GM23338 (cell line): ENCODE data around the gene DNAJA2. TPM values are rescaled to one million over a fixed set of nuclear protein-coding genes. Genes with fewer than 3 reads are reported as not detected.
A peak's percentile ranks its signal among the peaks of the same experiment; 100 is the strongest.

ENCODE experiments used
- ATAC-seq: fragments of 200-7000 bp; cut with Tn5 transposase; 3 replicates; pipeline ENCODE4 v1.9.1; 2020
- DNase-seq: peaks from one replicate; pipeline ENCODE4 v3.0.0-alpha.2; 2015; ENCODE audit warnings: low spot score
- H2AFZ ChIP-seq: fragments of 200-600 bp; sonication (generic); 2 replicates; pipeline ENCODE4 v1.8.0; 2016; ENCODE audit warnings: antibody characterized with exemption, mild to moderate bottlenecking, moderate library complexity
- H3F3A ChIP-seq: fragments of 200-600 bp; sonication (generic); replicated peaks from 2 replicates; pipeline ENCODE4 v1.8.0; 2017; ENCODE audit warnings: antibody characterized with exemption, mixed run types, low read depth
- H3K27ac ChIP-seq: fragments of 200-600 bp; sonication (generic); 2 replicates; pipeline ENCODE4 v1.6.1; 2016; ENCODE audit warnings: low read depth
- H3K27me3 ChIP-seq: fragments of 200-600 bp; sonication (generic); 2 replicates; pipeline ENCODE4 v1.8.0; 2016; ENCODE audit warnings: mild to moderate bottlenecking, mixed run types, moderate library complexity; ENCODE audit not compliant: insufficient read depth
- H3K36me3 ChIP-seq: fragments of 200-600 bp; sonication (generic); 2 replicates; pipeline ENCODE4 v1.8.0; 2016; ENCODE audit warnings: mild to moderate bottlenecking; ENCODE audit not compliant: insufficient read depth
- H3K4me1 ChIP-seq: fragments of 200-600 bp; sonication (generic); 2 replicates; pipeline ENCODE4 v1.8.0; 2016; ENCODE audit warnings: mild to moderate bottlenecking, moderate library complexity; ENCODE audit not compliant: insufficient read depth
- H3K4me2 ChIP-seq: fragments of 200-600 bp; sonication (generic); 2 replicates; pipeline ENCODE4 v1.7.1; 2017; ENCODE audit warnings: mixed run types
- H3K4me3 ChIP-seq: fragments of 200-600 bp; sonication (generic); 2 replicates; pipeline ENCODE4 v1.6.1; 2016; ENCODE audit warnings: mixed run types
- H3K79me2 ChIP-seq: fragments of 200-600 bp; sonication (generic); replicated peaks from 2 replicates; pipeline ENCODE4 v1.8.0; 2017; ENCODE audit warnings: mild to moderate bottlenecking; ENCODE audit not compliant: insufficient read depth
- H3K9me2 ChIP-seq: fragments of 200-600 bp; sonication (generic); 2 replicates; pipeline ENCODE4 v1.8.0; 2017; ENCODE audit not compliant: insufficient read depth
- H4K20me1 ChIP-seq: fragments of 200-600 bp; sonication (generic); replicated peaks from 2 replicates; pipeline ENCODE4 v1.8.0; 2017; ENCODE audit warnings: mild to moderate bottlenecking; ENCODE audit not compliant: insufficient read depth
- H3K27ac Mint-ChIP-seq: 2 replicates; pipeline ENCODE4 v1.8.0; 2020; ENCODE audit warnings: inconsistent platforms, mild to moderate bottlenecking, moderate library complexity, mixed read lengths
- H3K27me3 Mint-ChIP-seq: 3 replicates; pipeline ENCODE4 v1.8.0; 2022; ENCODE audit warnings: low read depth, mild to moderate bottlenecking, moderate library complexity, mixed read lengths, inconsistent platforms; ENCODE audit not compliant: insufficient read depth, poor library complexity
- H3K36me3 Mint-ChIP-seq: 3 replicates; pipeline ENCODE4 v1.8.0; 2021; ENCODE audit warnings: low read depth, mild to moderate bottlenecking, inconsistent platforms, moderate library complexity, mixed read lengths
- H3K4me1 Mint-ChIP-seq: 3 replicates; pipeline ENCODE4 v1.8.0; 2020; ENCODE audit warnings: mild to moderate bottlenecking, inconsistent platforms, mixed read lengths
- H3K4me3 Mint-ChIP-seq: 3 replicates; pipeline ENCODE4 v1.8.0; 2021; ENCODE audit warnings: moderate library complexity, mild to moderate bottlenecking, inconsistent platforms, mixed read lengths
- H3K9me3 Mint-ChIP-seq: 3 replicates; pipeline ENCODE4 v1.8.0; 2020; ENCODE audit warnings: moderate library complexity, mild to moderate bottlenecking, inconsistent platforms, mixed read lengths
- CTCF ChIP-seq, 2 experiments: fragments of 200-600 bp in 1 of 2; sonication (generic) in 1 of 2; conservative IDR thresholded peaks; 2 replicates each; pipeline versions ENCODE4 v1.5.1 to v1.6.1; 2016 to 2017; ENCODE audit warnings: antibody characterized with exemption in 2 of 2, low read depth in 2 of 2, mild to moderate bottlenecking in 2 of 2, moderate library complexity in 1 of 2
- EZH2phosphoT487 ChIP-seq: fragments of 200-600 bp; sonication (generic); IDR thresholded peaks from one replicate; pipeline ENCODE4 v1.8.1; 2018; ENCODE audit warnings: antibody characterized with exemption; ENCODE audit not compliant: unreplicated experiment
- POLR2AphosphoS5 ChIP-seq: IDR thresholded peaks from 2 replicates; pipeline ENCODE4 v1.6.1; 2016; ENCODE audit warnings: antibody characterized with exemption, low read depth
- polyA plus RNA-seq: library from polyadenylated mRNA; unstranded; fragments of >200 nt; fragmentation: Nextera tagmentation; extraction: Ambion mirVana; gene quantifications from 2 replicates; pipeline ENCODE4 v1.2.1, GENCODE V29; 2016
- total RNA-seq: library from RNA; depleted of rRNA; stranded (reverse); fragments of >200 nt; shearing (Covaris generic); gene quantifications from 2 replicates; pipeline ENCODE4 v1.2.3, GENCODE V29; 2014
- TF ChIP-seq, protein P1 (sequence below): fragments of 250-450 bp; sonication (Bioruptor Pico); IDR thresholded peaks from 2 replicates; pipeline ENCODE4 v1.5.0; 2020; ENCODE audit warnings: mild to moderate bottlenecking, moderate library complexity

The DNAJA2 gene
- total and polyA plus RNA-seq, 2 experiments from 2014 or later, result 94.5 to 101 TPM

- TF ChIP-seq, protein P1, sequence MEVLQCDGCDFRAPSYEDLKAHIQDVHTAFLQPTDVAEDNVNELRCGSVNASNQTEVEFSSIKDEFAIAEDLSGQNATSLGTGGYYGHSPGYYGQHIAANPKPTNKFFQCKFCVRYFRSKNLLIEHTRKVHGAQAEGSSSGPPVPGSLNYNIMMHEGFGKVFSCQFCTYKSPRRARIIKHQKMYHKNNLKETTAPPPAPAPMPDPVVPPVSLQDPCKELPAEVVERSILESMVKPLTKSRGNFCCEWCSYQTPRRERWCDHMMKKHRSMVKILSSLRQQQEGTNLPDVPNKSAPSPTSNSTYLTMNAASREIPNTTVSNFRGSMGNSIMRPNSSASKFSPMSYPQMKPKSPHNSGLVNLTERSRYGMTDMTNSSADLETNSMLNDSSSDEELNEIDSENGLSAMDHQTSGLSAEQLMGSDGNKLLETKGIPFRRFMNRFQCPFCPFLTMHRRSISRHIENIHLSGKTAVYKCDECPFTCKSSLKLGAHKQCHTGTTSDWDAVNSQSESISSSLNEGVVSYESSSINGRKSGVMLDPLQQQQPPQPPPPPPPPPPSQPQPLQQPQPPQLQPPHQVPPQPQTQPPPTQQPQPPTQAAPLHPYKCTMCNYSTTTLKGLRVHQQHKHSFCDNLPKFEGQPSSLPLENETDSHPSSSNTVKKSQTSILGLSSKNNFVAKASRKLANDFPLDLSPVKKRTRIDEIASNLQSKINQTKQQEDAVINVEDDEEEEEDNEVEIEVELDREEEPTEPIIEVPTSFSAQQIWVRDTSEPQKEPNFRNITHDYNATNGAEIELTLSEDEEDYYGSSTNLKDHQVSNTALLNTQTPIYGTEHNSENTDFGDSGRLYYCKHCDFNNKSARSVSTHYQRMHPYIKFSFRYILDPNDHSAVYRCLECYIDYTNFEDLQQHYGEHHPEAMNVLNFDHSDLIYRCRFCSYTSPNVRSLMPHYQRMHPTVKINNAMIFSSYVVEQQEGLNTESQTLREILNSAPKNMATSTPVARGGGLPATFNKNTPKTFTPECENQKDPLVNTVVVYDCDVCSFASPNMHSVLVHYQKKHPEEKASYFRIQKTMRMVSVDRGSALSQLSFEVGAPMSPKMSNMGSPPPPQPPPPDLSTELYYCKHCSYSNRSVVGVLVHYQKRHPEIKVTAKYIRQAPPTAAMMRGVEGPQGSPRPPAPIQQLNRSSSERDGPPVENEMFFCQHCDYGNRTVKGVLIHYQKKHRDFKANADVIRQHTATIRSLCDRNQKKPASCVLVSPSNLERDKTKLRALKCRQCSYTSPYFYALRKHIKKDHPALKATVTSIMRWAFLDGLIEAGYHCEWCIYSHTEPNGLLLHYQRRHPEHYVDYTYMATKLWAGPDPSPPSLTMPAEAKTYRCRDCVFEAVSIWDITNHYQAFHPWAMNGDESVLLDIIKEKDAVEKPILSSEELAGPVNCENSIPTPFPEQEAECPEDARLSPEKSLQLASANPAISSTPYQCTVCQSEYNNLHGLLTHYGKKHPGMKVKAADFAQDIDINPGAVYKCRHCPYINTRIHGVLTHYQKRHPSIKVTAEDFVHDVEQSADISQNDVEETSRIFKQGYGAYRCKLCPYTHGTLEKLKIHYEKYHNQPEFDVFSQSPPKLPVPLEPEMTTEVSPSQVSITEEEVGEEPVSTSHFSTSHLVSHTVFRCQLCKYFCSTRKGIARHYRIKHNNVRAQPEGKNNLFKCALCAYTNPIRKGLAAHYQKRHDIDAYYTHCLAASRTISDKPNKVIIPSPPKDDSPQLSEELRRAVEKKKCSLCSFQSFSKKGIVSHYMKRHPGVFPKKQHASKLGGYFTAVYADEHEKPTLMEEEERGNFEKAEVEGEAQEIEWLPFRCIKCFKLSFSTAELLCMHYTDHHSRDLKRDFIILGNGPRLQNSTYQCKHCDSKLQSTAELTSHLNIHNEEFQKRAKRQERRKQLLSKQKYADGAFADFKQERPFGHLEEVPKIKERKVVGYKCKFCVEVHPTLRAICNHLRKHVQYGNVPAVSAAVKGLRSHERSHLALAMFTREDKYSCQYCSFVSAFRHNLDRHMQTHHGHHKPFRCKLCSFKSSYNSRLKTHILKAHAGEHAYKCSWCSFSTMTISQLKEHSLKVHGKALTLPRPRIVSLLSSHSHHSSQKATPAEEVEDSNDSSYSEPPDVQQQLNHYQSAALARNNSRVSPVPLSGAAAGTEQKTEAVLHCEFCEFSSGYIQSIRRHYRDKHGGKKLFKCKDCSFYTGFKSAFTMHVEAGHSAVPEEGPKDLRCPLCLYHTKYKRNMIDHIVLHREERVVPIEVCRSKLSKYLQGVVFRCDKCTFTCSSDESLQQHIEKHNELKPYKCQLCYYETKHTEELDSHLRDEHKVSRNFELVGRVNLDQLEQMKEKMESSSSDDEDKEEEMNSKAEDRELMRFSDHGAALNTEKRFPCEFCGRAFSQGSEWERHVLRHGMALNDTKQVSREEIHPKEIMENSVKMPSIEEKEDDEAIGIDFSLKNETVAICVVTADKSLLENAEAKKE (CRISPR knock-in tag), result no peak
- TF ChIP-seq EZH2phosphoT487, result no peak
These were observed 62.4 kb downstream of the DNAJA2 start (continued) for GRCh38 chr16:46911038-46911437.

GRCh38 chr16:46908540-46909372, 64.7 kb downstream of the DNAJA2 start:
- Histone ChIP-seq H3K9me2 (no peaks in the 10 kb centered on the region), H3K4me3 (no peak overlapping the region), H3K4me2 (no peak overlapping the region), H3F3A (peaks cover 13% of the 10 kb centered on the region; the same call in 1 of the 2 replicates), H3K27me3 (no peaks in the 10 kb centered on the region), H2AFZ (no peak overlapping the region), H3K4me1 (no peaks in the 10 kb centered on the region), H4K20me1 (peaks cover 19% of the 10 kb centered on the region), H3K27ac (0 out of 2 replicates have a peak overlapping the region, but pooled peaks have one; percentile 68), H3K79me2 (0 out of 2 replicates have a peak, but pooled peaks cover 6% of the 10 kb centered on the region), H3K36me3 (peaks cover 30% of the 10 kb centered on the region)
- Mint-ChIP-seq H3K4me3 (no peak overlapping the region), H3K27ac (peak overlapping the region; percentile 74; the same call in 1 of the 2 replicates), H3K4me1 (peaks cover 6% of the 10 kb centered on the region; the same call in 1 of the 3 replicates), H3K9me3 (peaks cover 11% of the 10 kb centered on the region), H3K36me3 (peaks cover 96% of the 10 kb centered on the region), H3K27me3 (peaks cover 10% of the 10 kb centered on the region)
- TF ChIP-seq POLR2AphosphoS5 (no peak), CTCF (conservative IDR thresholded peaks at IDR 0.05; ENCODE audit: low read depth in 2 of 2) (peak; percentile 71 to 75)
- DNase-seq (peak; percentile 93), ATAC-seq (peak; percentile 86)
